HEK293T (cell line): ENCODE results near the gene ANKZF1.

Experiments used
- CTCF ChIA-PET: fragments of 350-600 bp; formaldehyde crosslinking; extraction: SDS; loops from one replicate; lab custom pipeline; 2021; ENCODE audit warnings: antibody characterized with exemption, inconsistent platforms; lab: Yijun Ruan, JAX
- POLR2A ChIA-PET: fragments of 350-600 bp; formaldehyde crosslinking; extraction: SDS; loops from one replicate; lab custom pipeline; 2020; ENCODE audit warnings: antibody characterized with exemption, inconsistent platforms; lab: Yijun Ruan, JAX
- DNase-seq: peaks from one replicate; pipeline ENCODE4 v3.0.0; 2012; ENCODE audit warnings: mixed read lengths; ENCODE audit errors: extremely low spot score
- ARNT ChIP-seq: fragments of 450-650 bp; IDR thresholded peaks from 2 replicates; pipeline ENCODE4 v1.6.1; 2017; ENCODE audit warnings: mild to moderate bottlenecking
- BHLHE40 ChIP-seq: fragments of 450-650 bp; IDR thresholded peaks from 2 replicates; pipeline ENCODE4 v1.6.1; 2016; ENCODE audit warnings: mild to moderate bottlenecking, moderate library complexity, borderline replicate concordance
- CTBP1 ChIP-seq: fragments of 450-650 bp; IDR thresholded peaks from 2 replicates; pipeline ENCODE4 v1.6.1; 2016; ENCODE audit warnings: borderline replicate concordance
- ELF4 ChIP-seq: fragments of 450-650 bp; IDR thresholded peaks from 2 replicates; pipeline ENCODE4 v1.6.1; 2017; ENCODE audit warnings: antibody characterized with exemption
- FOXA1 ChIP-seq: fragments of 450-650 bp; IDR thresholded peaks from 2 replicates; pipeline ENCODE4 v1.6.1; 2016; ENCODE audit warnings: mild to moderate bottlenecking
- FOXK2 ChIP-seq: fragments of 450-650 bp; IDR thresholded peaks from 2 replicates; pipeline ENCODE4 v1.6.1; 2016; ENCODE audit warnings: mild to moderate bottlenecking
- FOXM1 ChIP-seq: fragments of 450-650 bp; IDR thresholded peaks from 2 replicates; pipeline ENCODE4 v1.6.1; 2017; ENCODE audit warnings: mild to moderate bottlenecking, borderline replicate concordance
- HDGF ChIP-seq: fragments of 450-650 bp; IDR thresholded peaks from 2 replicates; pipeline ENCODE4 v1.6.1; 2017; ENCODE audit warnings: antibody characterized with exemption, borderline replicate concordance
- L3MBTL2 ChIP-seq: fragments of 450-650 bp; conservative IDR thresholded peaks from 2 replicates; pipeline ENCODE4 v1.6.1; 2016; ENCODE audit warnings: mild to moderate bottlenecking
- LEF1 ChIP-seq: fragments of 450-650 bp; IDR thresholded peaks from 2 replicates; pipeline ENCODE4 v1.6.1; 2017; ENCODE audit warnings: mild to moderate bottlenecking, borderline replicate concordance
- NFRKB ChIP-seq: fragments of 450-650 bp; IDR thresholded peaks from 2 replicates; pipeline ENCODE4 v1.6.1; 2016; ENCODE audit warnings: mild to moderate bottlenecking, moderate library complexity
- SP1 ChIP-seq: fragments of 450-650 bp; IDR thresholded peaks from 2 replicates; pipeline ENCODE4 v1.6.1; 2017
- SUZ12 ChIP-seq: fragments of 450-650 bp; IDR thresholded peaks from 2 replicates; pipeline ENCODE4 v1.6.1; 2016; ENCODE audit warnings: mild to moderate bottlenecking
- TARDBP ChIP-seq: fragments of 450-650 bp; IDR thresholded peaks from 2 replicates; pipeline ENCODE4 v1.6.1; 2016
- ZNF384 ChIP-seq: fragments of 450-650 bp; IDR thresholded peaks from 2 replicates; pipeline ENCODE4 v1.6.1; 2016
- TF ChIP-seq, protein P1 (sequence below): fragments of 450-650 bp; IDR thresholded peaks from 2 replicates; pipeline ENCODE4 v1.6.1; 2016

ANKZF1 gene

GRCh38 chr2:219184121-219184520 lies 45.5 kb upstream of the ANKZF1 start:
- CTCF ChIA-PET: no interaction called here
- TF ChIP-seq FOXK2: no peak
- no peak for TF ChIP-seq LEF1
- TF ChIP-seq ZNF384: no peak
- TF ChIP-seq ELF4: no peak
- TF ChIP-seq L3MBTL2: no peak
- no peak for TF ChIP-seq SP1
- TF ChIP-seq, protein P1, sequence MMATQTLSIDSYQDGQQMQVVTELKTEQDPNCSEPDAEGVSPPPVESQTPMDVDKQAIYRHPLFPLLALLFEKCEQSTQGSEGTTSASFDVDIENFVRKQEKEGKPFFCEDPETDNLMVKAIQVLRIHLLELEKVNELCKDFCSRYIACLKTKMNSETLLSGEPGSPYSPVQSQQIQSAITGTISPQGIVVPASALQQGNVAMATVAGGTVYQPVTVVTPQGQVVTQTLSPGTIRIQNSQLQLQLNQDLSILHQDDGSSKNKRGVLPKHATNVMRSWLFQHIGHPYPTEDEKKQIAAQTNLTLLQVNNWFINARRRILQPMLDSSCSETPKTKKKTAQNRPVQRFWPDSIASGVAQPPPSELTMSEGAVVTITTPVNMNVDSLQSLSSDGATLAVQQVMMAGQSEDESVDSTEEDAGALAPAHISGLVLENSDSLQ: no peak
- TF ChIP-seq BHLHE40: no peak
- TF ChIP-seq TARDBP: no peak
- TF ChIP-seq FOXA1: no peak
- no peak for TF ChIP-seq NFRKB
- TF ChIP-seq HDGF: no peak
- no peak for TF ChIP-seq FOXM1
- TF ChIP-seq CTBP1: no peak
- TF ChIP-seq ARNT: no peak
- no peak for TF ChIP-seq SUZ12
- POLR2A ChIA-PET: no interaction called here
- DNase-seq: no peak

DNA sequence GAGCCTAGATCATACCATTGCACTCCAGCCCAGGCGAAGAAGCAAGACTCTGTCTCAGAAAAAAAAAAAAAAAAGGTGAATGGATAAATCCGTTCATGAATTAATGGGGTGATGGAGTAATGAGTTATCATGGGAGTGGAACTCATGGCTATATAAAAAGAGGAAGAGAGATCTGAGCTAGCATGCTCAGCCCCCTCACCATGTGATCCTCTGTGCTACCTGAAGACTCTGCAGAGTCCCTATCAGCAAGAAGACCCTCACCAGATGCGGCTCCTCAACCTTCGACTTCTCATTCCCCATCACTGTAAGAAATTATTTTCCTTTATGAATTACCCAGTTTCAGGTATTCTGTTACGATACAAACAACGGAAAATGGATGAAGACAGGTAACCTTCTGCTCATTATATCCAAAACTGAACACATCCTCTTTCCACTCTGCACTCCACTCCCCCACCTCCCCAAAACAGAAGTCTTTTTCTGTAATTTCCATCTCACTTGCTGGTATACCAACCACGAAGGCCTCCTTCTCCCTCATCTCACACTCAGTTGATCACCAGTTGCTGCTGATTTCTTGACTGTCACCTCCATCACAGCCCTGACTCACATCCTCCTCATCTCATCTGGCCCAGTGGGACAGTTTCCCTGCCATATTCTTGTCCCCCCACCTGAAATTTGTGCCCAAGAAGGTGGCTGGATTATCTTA lies 42.7 kb upstream of the ANKZF1 start:
- ChIA-PET POLR2A (no interaction called here), CTCF (no interaction called here)
- TF ChIP-seq SP1: no peak
- TF ChIP-seq FOXA1: no peak
- TF ChIP-seq FOXK2: no peak
- no peak for TF ChIP-seq ARNT
- no peak for TF ChIP-seq LEF1
- no peak for TF ChIP-seq SUZ12
- no peak for TF ChIP-seq ELF4
- TF ChIP-seq ZNF384: no peak
- TF ChIP-seq CTBP1: no peak
- TF ChIP-seq L3MBTL2: no peak
- no peak for TF ChIP-seq FOXM1
- TF ChIP-seq TARDBP: no peak
- TF ChIP-seq HDGF: no peak
- TF ChIP-seq BHLHE40: no peak
- no peak for TF ChIP-seq NFRKB
- TF ChIP-seq, protein P1: no peak
- no peak for DNase-seq

GRCh38 chr2:219197388-219197787 lies 32.2 kb upstream of the ANKZF1 start:
- TF ChIP-seq L3MBTL2 (no peak), CTBP1 (no peak), ELF4 (no peak), NFRKB (no peak), FOXK2 (no peak), SP1 (no peak), LEF1 (no peak), TARDBP (no peak), FOXA1 (no peak), HDGF (no peak), ZNF384 (no peak), FOXM1 (no peak)
- TF ChIP-seq, protein P1: no peak
- POLR2A ChIA-PET: no interaction called here
- CTCF ChIA-PET: no interaction called here
- no peak for DNase-seq

DNA sequence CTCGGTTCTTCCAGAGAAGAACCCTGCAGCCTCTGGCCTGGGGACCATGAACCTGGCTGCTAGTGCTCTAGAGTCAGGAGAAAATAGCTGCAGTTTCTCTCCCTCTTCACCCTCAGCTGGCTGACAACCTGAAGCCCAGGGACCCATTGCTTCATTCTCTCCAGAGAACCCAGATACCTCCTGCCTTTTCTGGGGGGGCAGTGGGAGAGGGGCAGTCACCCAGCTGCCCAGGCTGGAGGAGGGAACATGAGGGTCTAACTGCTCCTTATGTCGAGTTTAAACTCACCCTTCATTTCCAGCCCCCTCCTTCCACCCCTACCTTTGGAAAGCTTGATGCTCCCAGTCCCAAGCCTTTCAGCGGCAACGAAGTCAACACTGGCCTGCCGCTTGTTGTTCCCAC lies 30.6 kb upstream of the ANKZF1 start:
- CTCF ChIA-PET: no interaction called here
- POLR2A ChIA-PET: interaction anchor here (1.3 kb wide), 1 partner anchor 95 kb away, joined by 4 read pairs; no protein-coding TSS in a partner anchor
- TF ChIP-seq SP1 (no peak), FOXM1 (no peak), FOXA1 (no peak), SUZ12 (no peak), CTBP1 (no peak), ZNF384 (no peak), ARNT (no peak), LEF1 (no peak), NFRKB (no peak), HDGF (no peak)
- TF ChIP-seq, protein P1: no peak
- no peak for DNase-seq

- no peak for TF ChIP-seq LEF1
- TF ChIP-seq CTBP1: no peak
- no peak for TF ChIP-seq TARDBP
- no peak for TF ChIP-seq ELF4
- TF ChIP-seq FOXK2: no peak
- TF ChIP-seq FOXM1: no peak
- no peak for TF ChIP-seq SP1
- TF ChIP-seq ARNT: no peak
- TF ChIP-seq BHLHE40: no peak
- no peak for TF ChIP-seq ZNF384
- no peak for TF ChIP-seq NFRKB
- TF ChIP-seq, protein P1: no peak
- no peak for TF ChIP-seq HDGF
- TF ChIP-seq FOXA1: no peak
- no peak for TF ChIP-seq L3MBTL2
- no peak for TF ChIP-seq SUZ12
- ChIA-PET CTCF (no interaction called here), POLR2A (interaction anchor here (1.2 to 1.3 kb wide), 2 partner anchors 23 to 95 kb away, joined by 4 read pairs; partner anchors contain the start of gene CNPPD1)
- no peak for DNase-seq
Measured at GRCh38 chr2:219199470-219200211, 30.0 kb upstream of the ANKZF1 start.
